GM15510 (cell line): ENCODE measurements around the gene CSMD2.

ENCODE experiments used
- POLR2A ChIP-seq: IDR thresholded peaks from 3 replicates; pipeline ENCODE4 v1.6.1; 2011; ENCODE audit warnings: borderline replicate concordance; ENCODE audit not compliant: insufficient read length; ENCODE audit errors: extremely low read depth

The CSMD2 gene

DNA sequence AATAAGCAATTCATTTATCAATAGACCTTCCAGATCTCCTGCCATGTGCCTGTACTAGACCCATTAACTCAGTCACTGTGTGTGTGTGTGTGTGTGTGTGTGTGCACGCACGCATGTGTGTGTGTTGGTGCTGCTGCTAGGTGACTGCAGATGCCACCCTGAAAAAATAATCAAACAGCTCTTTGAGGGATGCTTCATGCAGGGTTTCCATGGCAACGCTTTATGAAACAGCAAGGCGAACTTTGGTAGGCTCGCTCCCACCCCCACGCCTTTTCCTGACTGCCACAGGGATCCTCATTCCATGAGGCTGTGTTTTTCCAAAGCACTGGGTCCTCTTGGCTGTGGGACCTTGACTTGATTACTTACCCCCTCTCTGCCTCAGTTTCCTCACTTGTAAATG, 207.2 kb downstream of the CSMD2 start:
- TF ChIP-seq POLR2A, result no peak

- TF ChIP-seq POLR2A, result no peak
These were observed 209.9 kb downstream of the CSMD2 start for GRCh38 chr1:33955096-33955495.

DNA sequence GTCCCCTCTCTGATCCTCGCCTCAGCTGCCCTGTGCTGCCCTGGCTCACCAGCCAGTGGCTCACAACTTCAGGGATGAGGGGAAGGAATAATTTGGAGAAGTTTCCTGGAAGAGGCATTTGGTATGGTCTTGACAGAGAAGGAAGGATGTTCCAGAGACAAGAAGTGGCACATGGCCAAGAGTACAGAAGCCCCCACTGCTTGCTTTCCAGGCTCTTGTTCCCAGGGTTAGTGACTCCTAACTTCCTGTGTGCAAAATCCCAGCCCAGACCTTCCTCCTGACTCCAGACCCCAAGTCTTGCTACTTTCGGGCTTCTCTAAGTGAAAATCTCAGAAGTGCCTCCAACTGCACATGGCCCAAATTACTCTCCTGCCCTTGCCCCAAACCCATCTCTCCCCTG, 215.5 kb downstream of the CSMD2 start:
- no peak for TF ChIP-seq POLR2A

DNA sequence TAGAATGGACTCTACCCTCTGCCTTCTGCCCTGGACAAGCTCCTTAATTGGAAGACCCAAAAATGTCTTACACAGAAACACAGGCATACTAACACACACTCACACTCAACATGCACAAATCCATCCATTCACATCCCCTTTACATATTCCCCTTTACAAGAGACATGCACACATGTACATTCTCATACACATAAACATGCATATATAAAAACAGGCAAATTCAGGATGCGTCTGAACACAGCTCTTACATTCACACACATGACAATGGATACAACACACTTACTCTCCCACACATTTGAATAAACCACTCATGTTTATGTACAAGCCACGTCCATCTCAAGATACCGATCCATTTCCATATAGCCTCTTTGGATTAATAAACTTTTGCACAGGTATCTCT, 216.7 kb downstream of the CSMD2 start:
- no peak for TF ChIP-seq POLR2A

DNA sequence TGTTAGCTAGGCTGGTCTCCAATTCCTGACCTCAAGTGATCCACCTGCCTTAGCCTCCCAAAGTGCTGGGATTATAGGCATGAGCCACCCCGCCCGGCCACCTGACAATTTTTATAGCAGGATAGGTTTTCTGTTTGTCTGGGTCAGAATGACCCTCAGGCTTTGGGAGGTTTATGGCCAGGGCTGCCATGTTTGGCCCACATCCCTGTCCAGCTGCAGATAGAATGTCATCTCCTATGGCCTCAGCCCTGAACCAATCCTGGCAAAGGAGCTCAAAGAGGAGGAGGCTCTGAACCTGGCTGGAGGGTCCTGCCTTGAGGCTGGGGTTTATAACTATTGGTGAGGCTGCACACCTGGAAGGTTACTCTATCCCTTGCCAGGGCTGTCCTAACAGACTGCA, 218.2 kb downstream of the CSMD2 start:
- no peak for TF ChIP-seq POLR2A

- TF ChIP-seq POLR2A, result no peak
These were observed 220.2 kb downstream of the CSMD2 start for GRCh38 chr1:33944846-33945245.

GRCh38 chr1:33943978-33944377, 221.1 kb downstream of the CSMD2 start:
- no peak for TF ChIP-seq POLR2A

GRCh38 chr1:33932871-33933270, 232.2 kb downstream of the CSMD2 start:
- TF ChIP-seq POLR2A, result no peak

GRCh38 chr1:33931111-33931475, 233.9 kb downstream of the CSMD2 start:
- TF ChIP-seq POLR2A, result no peak

DNA sequence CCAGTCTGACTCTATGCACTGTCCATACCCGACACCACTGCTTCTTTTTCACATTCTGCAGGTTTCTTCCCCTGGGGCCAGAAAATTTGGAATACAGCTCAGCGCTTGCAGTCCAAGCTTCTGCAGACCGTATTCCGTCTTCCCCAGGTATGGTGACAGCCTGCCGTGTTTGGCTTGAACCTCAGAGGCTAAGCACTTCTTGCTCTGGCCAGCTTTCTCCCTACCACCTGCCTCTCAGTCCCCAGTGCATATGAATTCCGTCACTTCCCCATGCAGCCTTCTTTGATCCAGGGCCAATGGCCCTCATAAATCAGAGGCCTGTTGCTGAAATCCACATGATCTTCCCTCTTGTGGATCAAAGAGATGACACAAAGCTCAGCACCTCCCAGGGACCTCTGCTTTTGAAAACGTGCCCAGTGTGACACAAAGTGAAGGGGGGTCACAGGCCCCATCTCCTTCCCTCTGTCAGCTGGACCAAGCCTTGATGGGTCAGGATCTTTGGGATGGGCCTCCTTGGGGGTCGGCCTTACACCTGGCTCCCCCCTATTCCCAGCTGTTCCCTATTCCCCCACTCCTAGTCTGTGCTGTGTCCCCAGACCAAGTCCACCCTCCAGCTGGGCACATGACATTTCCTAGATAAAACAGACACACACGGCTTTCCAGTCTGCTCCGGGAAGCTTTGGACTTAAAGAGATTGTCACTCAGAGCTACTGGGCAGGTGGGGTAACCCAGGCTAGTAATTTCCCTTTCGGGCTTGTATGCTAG, 234.5 kb downstream of the CSMD2 start:
- no peak for TF ChIP-seq POLR2A

DNA sequence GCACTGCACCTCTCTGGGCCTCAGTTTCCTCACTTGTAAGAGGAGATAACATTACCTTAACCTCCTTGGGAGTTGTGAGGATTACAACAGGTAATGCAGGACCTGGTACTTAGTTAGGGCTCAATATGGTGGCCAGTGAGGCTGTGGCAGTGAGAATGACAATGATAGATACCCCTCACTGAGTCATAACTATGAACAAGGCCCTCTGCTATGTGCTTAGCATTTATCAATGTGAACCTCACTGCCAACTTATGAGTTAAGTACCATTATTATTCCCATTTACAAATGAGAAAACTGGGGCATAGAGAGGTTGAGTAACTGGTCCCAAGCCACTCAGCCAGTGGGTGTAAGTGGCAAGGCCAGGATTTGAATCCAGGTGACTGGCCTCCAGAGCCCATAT, 236.8 kb downstream of the CSMD2 start:
- no peak for TF ChIP-seq POLR2A

- no peak for TF ChIP-seq POLR2A
These were observed 237.3 kb downstream of the CSMD2 start for GRCh38 chr1:33927721-33928120.

DNA sequence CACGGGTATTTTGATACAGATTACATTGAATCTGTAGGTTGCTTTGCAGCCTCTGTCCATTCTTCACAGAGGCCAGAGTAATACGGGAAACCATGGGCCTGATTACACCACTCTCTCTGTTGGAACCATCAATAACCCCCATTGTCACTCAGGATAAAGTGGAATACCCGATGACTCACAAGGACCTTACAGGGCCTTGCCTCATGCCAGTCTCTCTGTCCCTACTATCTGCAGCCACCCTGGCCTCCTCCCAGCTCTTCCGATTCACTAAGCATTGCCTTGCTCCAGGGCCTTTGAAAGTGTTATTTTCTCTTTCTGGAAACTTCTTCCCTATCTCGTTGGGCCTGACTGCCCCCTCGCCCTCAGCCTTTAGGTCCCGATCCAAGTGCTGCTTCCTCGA, 239.4 kb downstream of the CSMD2 start:
- TF ChIP-seq POLR2A, result no peak

DNA sequence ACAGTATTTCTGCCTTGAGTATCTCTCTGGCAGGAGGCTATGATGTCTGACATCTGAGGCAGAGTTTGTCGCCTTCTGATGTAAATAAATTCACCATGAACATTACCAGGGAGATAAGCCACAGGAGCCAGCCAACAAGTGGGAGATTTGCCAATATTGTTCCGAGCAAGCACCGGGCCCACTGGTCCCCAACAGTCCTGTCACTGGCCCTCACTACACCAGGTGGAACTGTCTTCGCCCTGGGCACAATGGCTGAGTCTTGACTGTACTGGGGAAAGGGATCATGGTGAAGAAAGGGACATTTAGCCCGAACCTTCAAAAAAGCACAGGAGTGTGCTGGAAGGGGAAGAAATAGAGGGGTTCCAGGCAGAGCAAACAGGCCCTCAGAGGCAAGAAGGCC, 243.7 kb downstream of the CSMD2 start:
- no peak for TF ChIP-seq POLR2A

DNA sequence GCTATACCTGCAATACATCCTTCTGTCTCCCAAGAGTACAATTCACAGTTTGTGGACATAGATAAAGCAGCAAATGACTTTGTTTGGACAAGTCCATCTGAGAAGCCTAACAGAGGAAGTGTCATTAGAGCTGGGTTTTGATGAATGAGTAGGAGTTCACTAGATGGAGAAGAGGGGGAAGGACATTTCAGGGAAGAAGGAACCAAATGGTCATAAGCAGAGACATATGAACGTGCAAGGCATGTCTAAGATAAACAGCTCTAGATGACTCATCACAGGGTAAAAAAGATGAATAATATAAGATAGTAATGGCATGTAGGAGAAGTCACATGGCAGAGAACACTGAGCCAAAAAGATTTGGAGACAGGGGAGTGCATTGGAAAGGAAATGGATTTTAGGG, 246.7 kb downstream of the CSMD2 start:
- TF ChIP-seq POLR2A, result no peak

DNA sequence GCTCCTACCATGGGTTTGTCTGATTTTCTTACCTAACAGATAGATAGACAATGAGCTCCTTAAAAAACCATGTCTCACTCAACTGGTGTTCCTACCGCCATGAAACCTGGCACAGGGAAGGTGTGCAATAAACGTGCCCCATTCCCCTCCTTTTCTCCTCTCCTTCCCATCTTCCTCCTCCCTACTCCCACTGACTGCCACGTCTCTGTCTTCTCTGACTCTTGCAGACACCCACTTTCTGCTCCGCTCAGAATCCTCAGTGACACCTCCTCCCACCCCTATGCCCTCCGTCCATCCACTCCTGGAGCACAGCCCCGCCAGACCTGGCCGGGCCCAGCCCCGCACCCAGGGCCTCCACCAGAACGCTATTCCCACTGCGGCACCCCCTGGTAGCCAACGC, 248.2 kb downstream of the CSMD2 start:
- TF ChIP-seq POLR2A, result no peak

GRCh38 chr1:33914531-33914930, 250.5 kb downstream of the CSMD2 start:
- TF ChIP-seq POLR2A, result no peak
